GM23248 (cell line): ENCODE data around the gene MAT2A.

ENCODE experiments used
- EZH2 ChIP-seq: fragments of 200-600 bp; sonication (generic); IDR thresholded peaks from 2 replicates; pipeline ENCODE4 v1.6.1; 2018; ENCODE audit warnings: antibody characterized with exemption, mild to moderate bottlenecking; ENCODE audit not compliant: insufficient read depth, poor library complexity, severe bottlenecking
- EZH2phosphoT487 ChIP-seq: fragments of 200-600 bp; sonication (generic); IDR thresholded peaks from 2 replicates; pipeline ENCODE4 v1.6.1; 2018; ENCODE audit warnings: antibody characterized with exemption, moderate library complexity, mild to moderate bottlenecking, low read depth; ENCODE audit not compliant: insufficient read depth

GRCh38 chr2:85529809-85530208, 9.2 kb upstream of the MAT2A start:
- TF ChIP-seq EZH2 (no peak), EZH2phosphoT487 (no peak)
